RPMI8226 (cell line): Measurements from ENCODE around the gene PKN3.
"Not testable (repeated sequence)": the region's sequence is repeated elsewhere in the genome, so short reads cannot be mapped to it uniquely, and the experiment has no call there.

ENCODE experiments used
- DNase-seq: peaks from one replicate; pipeline ENCODE4 v3.0.0-alpha.2; 2015

The PKN3 gene

GRCh38 chr9:128702445-128702948 lies at the start of gene PKN3:
PKN3 (plus strand) TSS chr9:128702503; CDS start chr9:128702916, 413 bp downstream.
- DNase-seq = peak; percentile 95

- no peak for DNase-seq
Measured at GRCh38 chr9:128653908-128654307, 48.4 kb upstream of the PKN3 start.

- no peak for DNase-seq
Measured at GRCh38 chr9:128654481-128654880, 47.8 kb upstream of the PKN3 start.

- DNase-seq = peak; percentile 99
Measured at GRCh38 chr9:128656416-128657343, 45.6 kb upstream of the PKN3 start, which contains the start of gene DYNC2I2. DYNC2I2 (minus strand) TSS chr9:128656847; CDS start chr9:128656726, 121 bp downstream.

- peak; percentile 24 for DNase-seq
Measured at GRCh38 chr9:128657344-128657704, 45.0 kb upstream of the PKN3 start.

GRCh38 chr9:128657796-128658195 lies 44.5 kb upstream of the PKN3 start:
- DNase-seq = no peak

GRCh38 chr9:128666481-128666941 lies 35.8 kb upstream of the PKN3 start:
- not testable (repeated sequence) for DNase-seq

GRCh38 chr9:128669786-128670185 lies 32.5 kb upstream of the PKN3 start:
- no peak for DNase-seq

GRCh38 chr9:128675382-128675781 lies 26.9 kb upstream of the PKN3 start:
- DNase-seq = no peak

- DNase-seq = no peak
Measured at GRCh38 chr9:128677794-128678193, 24.5 kb upstream of the PKN3 start.

GRCh38 chr9:128683340-128684064 lies 18.8 kb upstream of the PKN3 start:
- peak; percentile 78 for DNase-seq

- no peak for DNase-seq
Measured at GRCh38 chr9:128684065-128684324, 18.3 kb upstream of the PKN3 start.

GRCh38 chr9:128684325-128685199 lies 17.7 kb upstream of the PKN3 start:
- DNase-seq = peak; percentile 97

GRCh38 chr9:128685636-128686489 lies 16.4 kb upstream of the PKN3 start:
- DNase-seq = peak; percentile 75

- no peak for DNase-seq
Measured at GRCh38 chr9:128687453-128687852, 14.8 kb upstream of the PKN3 start.

- peak; percentile 99 for DNase-seq
Measured at GRCh38 chr9:128688501-128689292, 13.6 kb upstream of the PKN3 start, which contains the start of gene SET. SET (plus strand) TSS chr9:128689222; CDS start chr9:128689583, 361 bp downstream.

- no peak for DNase-seq
Measured at GRCh38 chr9:128689293-128689774, 13.0 kb upstream of the PKN3 start.

- peak; percentile 71 for DNase-seq
Measured at GRCh38 chr9:128689820-128690683, 12.3 kb upstream of the PKN3 start.

GRCh38 chr9:128690684-128691034 lies 11.6 kb upstream of the PKN3 start:
- no peak for DNase-seq

- DNase-seq = not testable (repeated sequence)
Measured at GRCh38 chr9:128693738-128694137, 8.6 kb upstream of the PKN3 start.
